HG02884 (cell line): ENCODE results near the gene SPDYC.
"Not testable (repeated sequence)": the region's sequence is repeated elsewhere in the genome, so short reads cannot be mapped to it uniquely, and the experiment has no call there.

ENCODE experiments used
- ATAC-seq: cut with Tn5 transposase; IDR thresholded peaks from one replicate; pipeline ENCODE4 v1.9.1; 2021; ENCODE audit warnings: mild to moderate bottlenecking, moderate library complexity; ENCODE audit not compliant: unreplicated experiment

SPDYC gene

GRCh38 chr11:65167656-65168055 is 2.4 kb upstream of the SPDYC start:
- no peak for ATAC-seq

GRCh38 chr11:65169164-65169641 is 830 bp upstream of the SPDYC start:
- ATAC-seq: no peak

- no peak for ATAC-seq
Observed at GRCh38 chr11:65172600-65172999, 2.6 kb downstream of the SPDYC start.

- not testable (repeated sequence) for ATAC-seq
Observed at GRCh38 chr11:65174571-65175010, 4.6 kb downstream of the SPDYC start.

- ATAC-seq: no peak
Observed at GRCh38 chr11:65180877-65181568, 11.0 kb downstream of the SPDYC start.

GRCh38 chr11:65181569-65182257 is 11.7 kb downstream of the SPDYC start, which contains the start of gene CAPN1:
Gene CAPN1 (plus strand): TSS chr11:65181928. CDS start chr11:65182702, 774 bp downstream.
- no peak for ATAC-seq

- ATAC-seq: no peak
Observed at GRCh38 chr11:65182258-65183170, 12.5 kb downstream of the SPDYC start.

GRCh38 chr11:65183201-65183891 is 13.3 kb downstream of the SPDYC start:
- ATAC-seq: no peak

GRCh38 chr11:65184146-65184545 is 14.1 kb downstream of the SPDYC start:
- no peak for ATAC-seq

GRCh38 chr11:65185171-65185570 is 15.1 kb downstream of the SPDYC start:
- no peak for ATAC-seq

- no peak for ATAC-seq
Observed at GRCh38 chr11:65185869-65186341, 15.9 kb downstream of the SPDYC start.

- ATAC-seq: no peak
Observed at GRCh38 chr11:65186701-65187100, 16.7 kb downstream of the SPDYC start.

GRCh38 chr11:65187146-65187675 is 17.2 kb downstream of the SPDYC start:
- no peak for ATAC-seq

- ATAC-seq: no peak
Observed at GRCh38 chr11:65187971-65188461, 18.0 kb downstream of the SPDYC start.

- ATAC-seq: no peak
Observed at GRCh38 chr11:65188486-65188885, 18.5 kb downstream of the SPDYC start.

- ATAC-seq: no peak
Observed at GRCh38 chr11:65189191-65189590, 19.2 kb downstream of the SPDYC start.

- no peak for ATAC-seq
Observed at GRCh38 chr11:65194564-65194963, 24.5 kb downstream of the SPDYC start.

GRCh38 chr11:65204143-65204542 is 34.1 kb downstream of the SPDYC start:
- ATAC-seq: no peak

- ATAC-seq: no peak
Observed at GRCh38 chr11:65204646-65205601, 34.9 kb downstream of the SPDYC start.
